Endothelial cell of umbilical vein (primary cell): ENCODE data around the gene RPL3. TPM values are rescaled to one million over a fixed set of nuclear protein-coding genes. Genes with fewer than 3 reads are reported as not detected.

ENCODE experiments used
- BruUV-seq: library from RNA; stranded (reverse); fragments of 400-500 nt; replicated peaks from 2 replicates; lab custom pipeline; 2021; lab: Mats Ljungman, UMichigan
- CTCF ChIA-PET: fragments of 300-600, 350-600 bp; sonication (Branson Sonifier 250); formaldehyde crosslinking; loops from one replicate; lab custom pipeline; 2021; ENCODE audit warnings: antibody characterized with exemption, inconsistent platforms; lab: Charles Lee
- POLR2A ChIA-PET: fragments of 300-600, 350-600 bp; sonication (Branson Sonifier 250); formaldehyde crosslinking; loops from one replicate; lab custom pipeline; 2021; ENCODE audit warnings: antibody characterized with exemption, inconsistent platforms; lab: Charles Lee
- DNase-seq: peaks from one replicate; pipeline ENCODE4 v3.0.0-alpha.2; 2011; ENCODE audit warnings: low read depth, low spot score
- FAIRE-seq: peaks from 2 replicates; lab custom pipeline; 2011; peaks lifted over from hg19 to GRCh38; lab: Jason Lieb, UNC
- H2AFZ ChIP-seq: 2 replicates; pipeline ENCODE4 v1.6.0; 2012; ENCODE audit warnings: low read depth, low read length, control low read depth, inconsistent platforms
- H3K27ac ChIP-seq: 2 replicates; pipeline ENCODE4 v1.5.1; 2011; ENCODE audit warnings: low read depth, mild to moderate bottlenecking, control low read depth, low read length, moderate library complexity; ENCODE audit not compliant: insufficient read depth
- H3K27me3 ChIP-seq, 2 experiments: 2 replicates each; pipeline versions ENCODE4 v1.6.0 to v1.6.1; 2011; ENCODE audit warnings: low read length in 2 of 2, mixed read lengths in 1 of 2; ENCODE audit not compliant: control insufficient read depth in 2 of 2, insufficient read depth in 2 of 2
- H3K36me3 ChIP-seq, 2 experiments: 2 replicates in 1 of 2; 3 replicates in 1 of 2; pipeline ENCODE4 v1.5.1; 2011; ENCODE audit warnings: low read length in 2 of 2, mild to moderate bottlenecking in 1 of 2, moderate library complexity in 1 of 2; ENCODE audit not compliant: control insufficient read depth in 2 of 2, insufficient read depth in 2 of 2; ENCODE audit errors: extremely low read depth in 1 of 2
- H3K4me1 ChIP-seq: 3 replicates; pipeline ENCODE4 v1.5.1; 2011; ENCODE audit warnings: mild to moderate bottlenecking, low read length; ENCODE audit not compliant: control insufficient read depth, insufficient read depth; ENCODE audit errors: extremely low read depth
- H3K4me2 ChIP-seq: 2 replicates; pipeline ENCODE4 v1.6.1; 2011; ENCODE audit warnings: low read length, control low read depth, mixed read lengths; ENCODE audit not compliant: insufficient read depth
- H3K4me3 ChIP-seq, 3 experiments: fragments of 200-600 bp in 1 of 3; sonication (generic), shearing (Covaris generic) in 1 of 3; replicated peaks in 1 of 3; 2 replicates each; pipeline ENCODE4 v1.5.1; 2011 to 2016; ENCODE audit warnings: control low read depth in 3 of 3, low read length in 3 of 3, mild to moderate bottlenecking in 2 of 3, inconsistent platforms in 1 of 3, low read depth in 1 of 3, moderate library complexity in 1 of 3; ENCODE audit not compliant: insufficient read depth in 1 of 3
- H3K79me2 ChIP-seq: 2 replicates; pipeline ENCODE4 v1.6.0; 2012; ENCODE audit warnings: low read length, inconsistent platforms; ENCODE audit not compliant: control insufficient read depth, insufficient read depth
- H3K9ac ChIP-seq: replicated peaks from 2 replicates; pipeline ENCODE3; 2011; ENCODE audit warnings: low read length, control low read depth; ENCODE audit not compliant: insufficient read depth; ENCODE audit errors: extremely low read depth
- H3K9me1 ChIP-seq: replicated peaks from 3 replicates; pipeline ENCODE4 v1.6.0; 2011; ENCODE audit warnings: mild to moderate bottlenecking, low read length; ENCODE audit not compliant: control insufficient read depth, insufficient read depth; ENCODE audit errors: extremely low read depth
- H3K9me3 ChIP-seq: replicated peaks from 2 replicates; pipeline ENCODE4 v1.5.1; 2012; ENCODE audit warnings: low read length, inconsistent platforms; ENCODE audit not compliant: control insufficient read depth, insufficient read depth
- H4K20me1 ChIP-seq: replicated peaks from 2 replicates; pipeline ENCODE3; 2011; ENCODE audit warnings: mild to moderate bottlenecking, low read length; ENCODE audit not compliant: control insufficient read depth, insufficient read depth; ENCODE audit errors: extremely low read depth
- EZH2 ChIP-seq: IDR thresholded peaks from 2 replicates; pipeline ENCODE4 v1.6.1; 2012; ENCODE audit warnings: borderline replicate concordance, low read depth, mild to moderate bottlenecking, moderate library complexity, low read length, inconsistent platforms; ENCODE audit not compliant: severe bottlenecking
- FOS ChIP-seq: IDR thresholded peaks from 2 replicates; pipeline ENCODE4 v1.6.1; 2011; ENCODE audit warnings: mild to moderate bottlenecking, low read length, moderate library complexity, borderline replicate concordance; ENCODE audit not compliant: insufficient read depth
- GATA2 ChIP-seq: IDR thresholded peaks from 2 replicates; pipeline ENCODE4 v1.7.0; 2011; ENCODE audit warnings: low read depth, mild to moderate bottlenecking, moderate library complexity, mixed read lengths, low read length; ENCODE audit not compliant: insufficient read length, insufficient read depth
- JUN ChIP-seq: IDR thresholded peaks from 2 replicates; pipeline ENCODE4 v1.6.1; 2011; ENCODE audit warnings: borderline replicate concordance, low read depth; ENCODE audit not compliant: insufficient read length, insufficient read depth
- MYC ChIP-seq: IDR thresholded peaks from one replicate; pipeline ENCODE4 v1.6.1; 2011; ENCODE audit warnings: mild to moderate bottlenecking, low read depth, low read length
- POLR2A ChIP-seq: IDR thresholded peaks from 2 replicates; pipeline ENCODE4 v1.6.1; 2012; ENCODE audit warnings: low read depth, mild to moderate bottlenecking, control low read depth, low read length
- POLR2AphosphoS5 ChIP-seq: IDR thresholded peaks from 2 replicates; pipeline ENCODE4 v1.6.1; 2012; ENCODE audit warnings: low read depth, mild to moderate bottlenecking, control low read depth, low read length, moderate library complexity; ENCODE audit not compliant: insufficient read depth
- dilution Hi-C: fragments of 300-500 bp; cut with MboI; formaldehyde crosslinking; loops from one replicate; pipeline ENCODE4 v1.15.0; 2019; ENCODE audit warnings: low sequenced_read_pairs; ENCODE audit not compliant: extremely low pct_ligation_motif_present
- intact Hi-C: fragments of 100-400 bp; cut with micrococcal nuclease; formaldehyde crosslinking; loops from one replicate; pipeline ENCODE4 v1.10.0; 2022
- polyA plus RNA-seq, 4 experiments: library from polyadenylated mRNA; depleted of rRNA in 3 of 4; stranded (reverse) in 3 of 4; unstranded in 1 of 4; fragments of >200 nt; gene quantifications; 2 replicates each; pipeline versions ENCODE4 v1.2.1 to v1.2.3, GENCODE V29; 2011 to 2012; ENCODE audit warnings: missing spikeins in 1 of 4
- total RNA-seq: library from RNA; stranded (reverse); gene quantifications from 2 replicates; pipeline ENCODE4 v1.2.3, GENCODE V29; 2021
- TF ChIP-seq, protein P1 (sequence below), 2 donors: IDR thresholded peaks; 1 replicate in 1 of 2; 2 replicates in 1 of 2; pipeline ENCODE4 v1.5.1; 2011; ENCODE audit warnings: low read length in 2 of 2, mild to moderate bottlenecking in 2 of 2, moderate library complexity in 2 of 2, control low read depth in 1 of 2, inconsistent platforms in 1 of 2, low read depth in 1 of 2; ENCODE audit not compliant: insufficient read depth in 1 of 2; ENCODE audit errors: extremely low read depth in 1 of 2
- TF ChIP-seq, protein P2 (sequence below): IDR thresholded peaks from 2 replicates; pipeline ENCODE4 v1.6.1; 2011; ENCODE audit not compliant: insufficient read depth, insufficient read length

RPL3 gene
- total and polyA plus RNA-seq, 2 donors (not counting 3 experiments of a cell fraction or from before 2014, with no cell fraction given), result 1,954 to 4,065 TPM

DNA sequence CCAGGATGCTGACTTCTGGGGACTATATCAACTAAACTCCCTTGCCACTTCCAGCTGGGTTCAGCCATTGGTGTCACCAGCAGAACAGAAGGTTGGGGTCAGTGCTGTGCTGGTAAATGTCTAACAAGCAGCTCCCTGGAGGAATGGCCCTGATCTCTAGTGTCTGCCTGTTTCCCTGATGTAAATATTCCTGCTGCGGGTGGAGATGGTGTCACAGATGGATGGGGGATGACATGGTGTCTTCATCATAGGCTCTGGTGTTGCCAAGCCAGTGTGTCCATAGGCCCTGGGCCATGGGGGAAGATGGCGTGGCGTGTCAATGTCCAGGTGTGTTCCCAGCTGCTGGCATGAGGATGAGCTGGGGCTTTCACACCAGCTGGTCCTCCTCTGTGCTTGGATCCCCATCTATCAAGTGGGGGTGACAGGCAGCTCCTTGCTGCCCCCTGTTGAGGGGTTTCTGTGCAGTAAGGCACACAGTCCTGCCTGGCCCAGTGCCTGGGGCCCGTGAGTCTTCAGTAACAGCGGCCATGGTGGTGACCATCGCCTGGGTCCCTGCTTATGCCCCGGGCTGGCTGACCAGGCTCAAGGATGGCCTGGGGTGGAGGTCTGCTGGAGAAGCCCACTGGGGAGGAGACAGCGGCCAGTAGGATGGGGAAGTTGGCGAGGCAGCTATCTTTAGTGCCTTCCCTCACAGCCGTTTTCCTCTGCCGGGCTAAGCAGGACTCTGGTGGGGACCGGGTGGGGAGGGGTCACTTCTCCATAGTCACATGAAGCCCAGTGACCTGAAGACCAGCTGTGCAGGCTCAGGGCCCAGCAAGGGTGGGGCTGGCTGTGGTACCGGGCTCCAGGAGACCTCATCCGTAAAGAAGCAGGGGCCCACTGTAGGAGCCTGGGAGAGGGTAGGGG is 12.7 kb downstream of the RPL3 start:
- Histone ChIP-seq H3K9me1 (no peaks in the 10 kb centered on the region), H3K27ac (no peak overlapping the region), H3K4me3 (no peak overlapping the region), H3K9me3 (no peaks in the 10 kb centered on the region), H3K79me2 (no peaks in the 10 kb centered on the region), H2AFZ (no peak overlapping the region), H3K36me3 (peaks cover 0 to 2% of the 10 kb centered on the region in 2 experiments), H3K9ac (no peak overlapping the region), H3K4me1 (peaks cover 14% of the 10 kb centered on the region), H3K4me2 (no peak overlapping the region), H4K20me1 (no peaks in the 10 kb centered on the region), H3K27me3 (no peaks in the 10 kb centered on the region)
- no TSS peak for BruUV-seq
- TF ChIP-seq GATA2, result no peak
- no peak for TF ChIP-seq EZH2
- TF ChIP-seq POLR2A, result no peak
- TF ChIP-seq FOS, result no peak
- TF ChIP-seq, protein P1, sequence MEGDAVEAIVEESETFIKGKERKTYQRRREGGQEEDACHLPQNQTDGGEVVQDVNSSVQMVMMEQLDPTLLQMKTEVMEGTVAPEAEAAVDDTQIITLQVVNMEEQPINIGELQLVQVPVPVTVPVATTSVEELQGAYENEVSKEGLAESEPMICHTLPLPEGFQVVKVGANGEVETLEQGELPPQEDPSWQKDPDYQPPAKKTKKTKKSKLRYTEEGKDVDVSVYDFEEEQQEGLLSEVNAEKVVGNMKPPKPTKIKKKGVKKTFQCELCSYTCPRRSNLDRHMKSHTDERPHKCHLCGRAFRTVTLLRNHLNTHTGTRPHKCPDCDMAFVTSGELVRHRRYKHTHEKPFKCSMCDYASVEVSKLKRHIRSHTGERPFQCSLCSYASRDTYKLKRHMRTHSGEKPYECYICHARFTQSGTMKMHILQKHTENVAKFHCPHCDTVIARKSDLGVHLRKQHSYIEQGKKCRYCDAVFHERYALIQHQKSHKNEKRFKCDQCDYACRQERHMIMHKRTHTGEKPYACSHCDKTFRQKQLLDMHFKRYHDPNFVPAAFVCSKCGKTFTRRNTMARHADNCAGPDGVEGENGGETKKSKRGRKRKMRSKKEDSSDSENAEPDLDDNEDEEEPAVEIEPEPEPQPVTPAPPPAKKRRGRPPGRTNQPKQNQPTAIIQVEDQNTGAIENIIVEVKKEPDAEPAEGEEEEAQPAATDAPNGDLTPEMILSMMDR (IDR thresholded peaks at IDR 0.05; ENCODE audit: extremely low read depth in 1 of 2, insufficient read depth in 1 of 2, low read depth in 1 of 2, low read length in 2 of 2), result peak; percentile 46 to 71
- TF ChIP-seq, protein P2, sequence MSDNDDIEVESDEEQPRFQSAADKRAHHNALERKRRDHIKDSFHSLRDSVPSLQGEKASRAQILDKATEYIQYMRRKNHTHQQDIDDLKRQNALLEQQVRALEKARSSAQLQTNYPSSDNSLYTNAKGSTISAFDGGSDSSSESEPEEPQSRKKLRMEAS, result no peak
- TF ChIP-seq MYC, result no peak
- TF ChIP-seq JUN, result no peak
- TF ChIP-seq POLR2AphosphoS5, result peak; percentile 14
- ChIA-PET CTCF (interaction anchor here (0.6 to 4.3 kb wide), 21 partner anchors 9 to 182 kb away, joined by 3 to 57 read pairs (median 7); partner anchors contain the start of gene PDGFB), POLR2A (interaction anchor here (0.6 to 2.2 kb wide), 3 partner anchors 61 to 111 kb away, joined by 3 to 12 read pairs (median 5); partner anchors contain the start of gene PDGFB)
- intact Hi-C loops (loop anchor here (1.0 kb wide), 3 partner anchors 23 to 171 kb away; no protein-coding TSS in a partner anchor), dilution Hi-C loops (no loop called here)
- peak; percentile 59 for FAIRE-seq
- peak; percentile 71 for DNase-seq
